K562 (cell line): ENCODE results near the gene SPCS3. TPM values are rescaled to one million over a fixed set of nuclear protein-coding genes. Genes with fewer than 3 reads are reported as not detected.
A peak's percentile ranks its signal among the peaks of the same experiment; 100 is the strongest.

Source experiments
- BRD9 ChIP-seq: fragments of 450-650 bp; IDR thresholded peaks from 2 replicates; pipeline ENCODE4 v1.6.1; 2018; ENCODE audit warnings: low read depth; ENCODE audit not compliant: partially characterized antibody
- CHD1 ChIP-seq: fragments of 200-600 bp; sonication (generic); IDR thresholded peaks from one replicate; pipeline ENCODE4 v1.6.1; 2012; ENCODE audit warnings: mild to moderate bottlenecking, moderate library complexity, low read length, inconsistent platforms
- CREB1 ChIP-seq, 2 experiments: sonication (generic) in 1 of 2; formaldehyde crosslinking in 1 of 2; IDR thresholded peaks; 2 replicates each; pipeline versions ENCODE4 v1.6.1 to v1.8.0; 2012 to 2022; ENCODE audit warnings: inconsistent platforms in 1 of 2, mild to moderate bottlenecking in 1 of 2, missing genetic modification reagents in 1 of 2, moderate library complexity in 1 of 2
- E2F3 ChIP-seq: fragments of 250-450 bp; sonication (Bioruptor Pico); IDR thresholded peaks from 2 replicates; pipeline ENCODE4 v1.4.0; 2020; ENCODE audit warnings: mild to moderate bottlenecking
- EP300 ChIP-seq: IDR thresholded peaks from 2 replicates; pipeline ENCODE4 v1.6.1; 2012; ENCODE audit warnings: low read length, improper control_type of control experiment
- ETV5 ChIP-seq: sonication (generic); formaldehyde crosslinking; IDR thresholded peaks from 2 replicates; pipeline ENCODE4 v1.4.0; 2020; ENCODE audit warnings: low read depth, mild to moderate bottlenecking, missing genetic modification reagents
- ETV6 ChIP-seq, 3 experiments: fragments of 150-350 bp in 1 of 3; sonication (generic) in 1 of 3; formaldehyde crosslinking in 1 of 3; IDR thresholded peaks; 2 replicates each; pipeline versions ENCODE4 v1.6.1 to v1.8.0; 2014 to 2022; ENCODE audit warnings: borderline replicate concordance in 2 of 3, low read depth in 2 of 3, antibody characterized with exemption in 1 of 3, low read length in 1 of 3, mild to moderate bottlenecking in 1 of 3, missing genetic modification reagents in 1 of 3
- FIP1L1 ChIP-seq: fragments of 200-400 bp; formaldehyde crosslinking; IDR thresholded peaks from 2 replicates; pipeline ENCODE4 v1.6.1; 2018; ENCODE audit warnings: mild to moderate bottlenecking, low read depth, low read length; ENCODE audit not compliant: poor library complexity, severe bottlenecking
- FOS ChIP-seq: IDR thresholded peaks from 3 replicates; pipeline ENCODE4 v1.6.1; 2011; ENCODE audit not compliant: insufficient read length; ENCODE audit errors: extremely low read depth
- HSF4 ChIP-seq: fragments of 250-450 bp; sonication (Bioruptor Pico); IDR thresholded peaks from 2 replicates; pipeline ENCODE4 v2.1.2; 2022; ENCODE audit warnings: mild to moderate bottlenecking, moderate library complexity, borderline replicate concordance
- KAT2B ChIP-seq: IDR thresholded peaks from one replicate; pipeline ENCODE4 v1.6.1; 2012; ENCODE audit warnings: low read depth, mild to moderate bottlenecking, control low read depth, inconsistent platforms, low read length, moderate library complexity
- KAT7 ChIP-seq: sonication (generic); formaldehyde crosslinking; IDR thresholded peaks from 2 replicates; pipeline ENCODE4 v1.8.0; 2022; ENCODE audit warnings: missing genetic modification reagents, mild to moderate bottlenecking, borderline replicate concordance
- KLF16 ChIP-seq: IDR thresholded peaks from 2 replicates; pipeline ENCODE4 v1.6.1; 2016; ENCODE audit warnings: antibody characterized with exemption
- MTA2 ChIP-seq: fragments of 450-650 bp; IDR thresholded peaks from 2 replicates; pipeline ENCODE4 v1.6.1; 2016; ENCODE audit warnings: low read depth
- NR2C1 ChIP-seq, 2 experiments: fragments of 450-650 bp; IDR thresholded peaks; 2 replicates each; pipeline ENCODE4 v1.6.1; 2017; ENCODE audit warnings: mild to moderate bottlenecking in 2 of 2, antibody characterized with exemption in 1 of 2, inconsistent platforms in 1 of 2, missing compliant biosample characterization in 1 of 2, missing genetic modification characterization in 1 of 2
- PHF8 ChIP-seq: fragments of 200-600 bp; sonication (generic); IDR thresholded peaks from 2 replicates; pipeline ENCODE4 v1.6.1; 2012; ENCODE audit warnings: mixed run types, mild to moderate bottlenecking, inconsistent platforms, low read length, moderate library complexity, borderline replicate concordance
- PURB ChIP-seq: sonication (generic); formaldehyde crosslinking; IDR thresholded peaks from 2 replicates; pipeline ENCODE4 v1.9.0; 2021; ENCODE audit warnings: low read depth, mild to moderate bottlenecking, missing genetic modification reagents
- SAP30 ChIP-seq: fragments of 200-600 bp; sonication (generic); IDR thresholded peaks from 2 replicates; pipeline ENCODE4 v1.6.1; 2012; ENCODE audit warnings: borderline replicate concordance, low read depth, mild to moderate bottlenecking, moderate library complexity, low read length, control low read depth, inconsistent platforms; ENCODE audit not compliant: insufficient read depth, poor library complexity, severe bottlenecking
- SIN3B ChIP-seq: fragments of 450-650 bp; IDR thresholded peaks from 2 replicates; pipeline ENCODE4 v1.6.1; 2017; ENCODE audit warnings: low read depth, mild to moderate bottlenecking, moderate library complexity
- SMAD2 ChIP-seq: fragments of 150-350 bp; IDR thresholded peaks from 2 replicates; pipeline ENCODE4 v1.6.1; 2014; ENCODE audit warnings: low read depth, mild to moderate bottlenecking, low read length
- SNIP1 ChIP-seq: fragments of 450-650 bp; IDR thresholded peaks from 2 replicates; pipeline ENCODE4 v1.7.1; 2017; ENCODE audit warnings: low read depth, mild to moderate bottlenecking
- ZBTB17 ChIP-seq: fragments of 450-650 bp; formaldehyde crosslinking; IDR thresholded peaks from 2 replicates; pipeline ENCODE4 v1.4.0; 2020; ENCODE audit warnings: mild to moderate bottlenecking
- ZNF197 ChIP-seq: fragments of 200-800 bp; sonication (Bioruptor generic); IDR thresholded peaks from 2 replicates; pipeline ENCODE4 v1.6.1; 2016; ENCODE audit warnings: low read depth, missing genetic modification characterization, missing compliant biosample characterization
- ZNF253 ChIP-seq: fragments of 250-450 bp; sonication (Bioruptor Pico); conservative IDR thresholded peaks from 2 replicates; pipeline ENCODE4 v1.6.1; 2021; ENCODE audit warnings: mild to moderate bottlenecking
- ZNF583 ChIP-seq: fragments of 250-450 bp; sonication (Bioruptor Pico); IDR thresholded peaks from 2 replicates; pipeline ENCODE4 v1.4.0; 2020
- ZNF766 ChIP-seq: fragments of 200-800 bp; sonication (Bioruptor generic); conservative IDR thresholded peaks from 2 replicates; pipeline ENCODE4 v1.6.1; 2016; ENCODE audit warnings: missing genetic modification characterization, missing compliant biosample characterization
- polyA plus RNA-seq, 8 experiments: library from polyadenylated mRNA; depleted of rRNA in 4 of 8; stranded (reverse) in 5 of 8; unstranded in 3 of 8; fragments of >200 nt; fragmentation: Nextera tagmentation in 2 of 8; fragmentation: Illumina TruSeq in 1 of 8; extraction: Ambion mirVana in 2 of 8; extraction: Trizol in 1 of 8; gene quantifications; 2 replicates each; pipeline versions ENCODE4 v1.2.1 to v1.2.3, GENCODE V29; 2011 to 2014; ENCODE audit warnings: inconsistent platforms in 1 of 8, missing spikeins in 1 of 8
- total RNA-seq, 7 experiments: library from RNA; depleted of rRNA in 6 of 7; stranded (reverse); fragments of >200 nt in 6 of 7; fragmentation: Illumina TruSeq in 2 of 7; extraction: Trizol in 2 of 7; gene quantifications; 2 replicates each; pipeline versions ENCODE4 v1.2.1 to v1.2.3, GENCODE V29; 2011 to 2021; ENCODE audit warnings: low replicate concordance in 1 of 7
- TF ChIP-seq, protein P1 (sequence below), 2 experiments: fragments of 450-650 bp in 1 of 2; sonication (generic) in 1 of 2; formaldehyde crosslinking in 1 of 2; IDR thresholded peaks in 1 of 2; conservative IDR thresholded peaks in 1 of 2; 2 replicates each; pipeline versions ENCODE4 v1.6.1 to v1.8.1; 2016 to 2023; ENCODE audit warnings: mild to moderate bottlenecking in 2 of 2, moderate library complexity in 2 of 2, inconsistent platforms in 1 of 2, missing genetic modification reagents in 1 of 2

Gene SPCS3
- total and polyA plus RNA-seq, 9 of the 15 experiments (the other 6 are each of a cell fraction or from before 2014, with no cell fraction given), result 64.6 to 196 (median 85.4) TPM

DNA sequence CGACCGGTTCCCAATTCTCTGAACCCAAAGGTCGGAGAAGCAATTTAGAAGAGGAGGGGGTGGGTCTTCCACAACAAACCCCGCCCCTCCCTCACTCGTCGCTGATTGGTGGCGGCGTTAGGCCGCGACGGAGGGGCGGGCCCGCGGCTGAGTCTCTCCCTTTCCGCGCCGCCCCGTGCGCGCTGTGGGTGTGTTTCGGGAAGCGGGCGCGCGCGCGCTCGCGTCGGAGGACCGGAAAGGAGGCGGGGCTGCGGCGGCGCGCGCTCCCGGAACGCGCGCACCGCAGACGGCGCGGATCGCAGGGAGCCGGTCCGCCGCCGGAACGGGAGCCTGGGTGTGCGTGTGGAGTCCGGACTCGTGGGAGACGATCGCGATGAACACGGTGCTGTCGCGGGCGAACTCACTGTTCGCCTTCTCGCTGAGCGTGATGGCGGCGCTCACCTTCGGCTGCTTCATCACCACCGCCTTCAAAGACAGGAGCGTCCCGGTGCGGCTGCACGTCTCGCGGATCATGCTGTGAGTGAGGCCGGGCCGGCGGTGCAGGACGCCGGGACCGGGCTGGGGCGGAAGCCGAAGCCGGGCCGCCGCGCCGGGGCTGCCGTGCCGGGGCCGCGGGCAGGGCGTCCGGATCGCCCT lies at the start of gene SPCS3 (continued):
- TF ChIP-seq NR2C1 (IDR thresholded peaks at IDR 0.05) (no peak), NR2C1 (tag; IDR thresholded peaks at IDR 0.05) (no peak), ZNF197 (CRISPR knock-in tag) (no peak; the same call in none of the 2 replicates), ZNF583 (0 out of 2 replicates have a peak, but pooled peaks have one; percentile 12), PHF8 (peak; percentile 91; the same call in 1 of the 2 replicates), PURB (no peak), ZNF766 (peak; percentile 76; the same call in 1 of the 2 replicates), ETV6 (IDR thresholded peaks at IDR 0.05; ENCODE audit: borderline replicate concordance in 1 of 2, low read depth in 2 of 2, low read length in 1 of 2) (no peak), ETV6 (CRISPR knock-in tag; IDR thresholded peaks at IDR 0.05; ENCODE audit: borderline replicate concordance) (0 out of 2 replicates have a peak, but pooled peaks have one; percentile 13), BRD9 (no peak), CHD1 (peak; percentile 69), KLF16 (no peak), SIN3B (no peak), EP300 (no peak), CREB1 (IDR thresholded peaks at IDR 0.05) (peak; percentile 95), CREB1 (CRISPR knock-in tag; IDR thresholded peaks at IDR 0.05) (peak; percentile 95), HSF4 (CRISPR knock-in tag) (no peak), ETV5 (no peak), SAP30 (peak; percentile 73), MTA2 (no peak), ZNF253 (CRISPR knock-in tag) (no peak), SNIP1 (no peak), KAT7 (CRISPR knock-in tag) (no peak), KAT2B (no peak), E2F3 (CRISPR knock-in tag) (no peak), FIP1L1 (no peak), SMAD2 (no peak), ZBTB17 (no peak), FOS (peak; percentile 26)
- TF ChIP-seq, protein P1, sequence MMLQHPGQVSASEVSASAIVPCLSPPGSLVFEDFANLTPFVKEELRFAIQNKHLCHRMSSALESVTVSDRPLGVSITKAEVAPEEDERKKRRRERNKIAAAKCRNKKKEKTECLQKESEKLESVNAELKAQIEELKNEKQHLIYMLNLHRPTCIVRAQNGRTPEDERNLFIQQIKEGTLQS (IDR thresholded peaks at IDR 0.05), result no peak
- TF ChIP-seq, protein P1 (CRISPR knock-in tag; conservative IDR thresholded peaks at IDR 0.05), result no peak
